ENCODE data around the gene SPINK4.

SPINK4 gene

GRCh38 chr9:33229359-33230114, 10.4 kb upstream of the SPINK4 start:
- DNase-seq (ENCODE audit: low read depth in 1 of 2, low spot score in 1 of 2), result no peak

- no peak for DNase-seq (ENCODE audit: low read depth in 1 of 2, low spot score in 1 of 2)
Measured at GRCh38 chr9:33230756-33231622, 9.0 kb upstream of the SPINK4 start.

DNA sequence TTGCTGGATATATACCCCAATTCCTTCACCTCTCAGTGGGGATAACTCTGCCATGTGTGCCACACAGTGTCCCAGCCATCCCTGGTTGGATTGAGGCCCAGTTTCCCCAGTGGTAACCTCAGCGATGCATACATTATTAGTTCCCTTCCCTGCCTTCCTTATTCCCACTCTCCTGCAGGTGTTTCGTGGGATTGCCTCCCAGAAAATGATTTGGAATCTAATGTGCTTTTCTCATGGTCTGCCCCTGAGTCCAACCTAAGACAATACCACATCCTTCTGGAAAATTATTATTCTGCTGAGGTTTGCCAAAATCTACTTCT, 8.4 kb upstream of the SPINK4 start:
- no peak for DNase-seq (ENCODE audit: low read depth in 1 of 2, low spot score in 1 of 2)

DNA sequence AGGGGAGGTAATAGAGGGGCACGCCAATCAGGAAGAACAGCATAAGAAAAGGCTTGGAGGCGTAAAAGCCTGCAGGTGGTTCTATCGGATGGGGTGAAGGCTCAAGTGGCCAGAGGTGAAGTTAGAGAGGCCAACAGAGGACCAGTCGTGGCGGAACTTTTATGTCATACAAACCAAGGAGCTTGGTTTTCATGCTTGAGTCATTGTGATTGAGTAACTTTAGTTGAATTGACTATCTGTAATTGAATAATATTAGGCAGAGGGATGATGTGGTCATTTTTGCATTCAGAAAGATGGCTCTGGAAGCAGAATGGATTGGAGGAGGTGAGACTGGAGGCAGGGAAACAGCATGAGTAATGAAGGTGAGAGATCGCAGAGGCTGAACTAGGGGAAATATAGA, 7.2 kb upstream of the SPINK4 start:
- DNase-seq (ENCODE audit: low read depth in 1 of 2, low spot score in 1 of 2), result no peak

GRCh38 chr9:33233626-33234342, 6.2 kb upstream of the SPINK4 start:
- DNase-seq (ENCODE audit: low read depth in 1 of 2, low spot score in 1 of 2), result no peak

- DNase-seq (ENCODE audit: low read depth in 1 of 2, low spot score in 1 of 2), result no peak
Measured at GRCh38 chr9:33234511-33235467, 5.2 kb upstream of the SPINK4 start.

DNA sequence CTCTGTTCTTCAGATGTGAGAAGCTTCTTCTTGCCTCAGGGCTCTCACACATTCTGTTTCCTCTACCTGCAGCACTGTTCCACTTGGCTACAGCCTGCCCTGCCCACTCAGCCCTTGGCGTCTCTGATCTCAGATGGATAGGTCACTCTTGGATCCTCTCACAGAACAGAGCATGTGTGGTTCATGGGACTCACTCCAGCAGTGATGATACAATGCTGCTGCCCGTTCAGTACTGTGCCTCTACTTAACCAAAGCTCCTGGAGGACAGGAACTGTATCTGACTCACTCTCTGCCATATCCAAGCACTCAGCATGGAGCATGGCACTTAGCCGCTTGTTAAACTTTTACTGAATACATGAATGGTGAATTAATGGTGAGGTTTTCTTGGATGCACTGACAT, 3.4 kb upstream of the SPINK4 start:
- no peak for DNase-seq (ENCODE audit: low read depth in 1 of 2, low spot score in 1 of 2)

- no peak for DNase-seq (ENCODE audit: low read depth in 1 of 2, low spot score in 1 of 2)
Measured at GRCh38 chr9:33241298-33241697, 1.3 kb downstream of the SPINK4 start.

GRCh38 chr9:33242609-33243134, 2.7 kb downstream of the SPINK4 start:
- DNase-seq (ENCODE audit: low read depth in 1 of 2, low spot score in 1 of 2), result no peak

- DNase-seq (ENCODE audit: low read depth in 1 of 2, low spot score in 1 of 2), result no peak
Measured at GRCh38 chr9:33244137-33244784, 4.3 kb downstream of the SPINK4 start.

DNA sequence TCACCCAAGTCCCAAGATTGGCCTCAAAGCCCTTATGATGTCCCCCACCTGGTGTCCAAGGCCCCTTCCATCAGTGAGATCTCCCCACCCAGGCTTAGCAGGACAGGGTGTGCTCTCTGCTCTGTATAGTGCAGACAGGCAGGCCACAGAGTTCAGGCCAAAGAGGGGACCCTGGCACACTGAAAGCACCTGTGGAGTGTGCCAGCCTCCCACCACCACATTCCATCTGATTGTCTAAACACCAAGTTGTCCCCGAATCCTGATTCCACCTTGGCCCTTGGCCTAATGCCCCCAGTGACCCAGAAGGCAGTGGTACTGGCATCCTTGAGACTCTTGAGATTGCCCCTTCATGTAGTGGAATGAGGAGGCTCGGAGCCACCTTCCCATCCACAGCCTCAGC, 5.4 kb downstream of the SPINK4 start:
- no peak for DNase-seq (ENCODE audit: low read depth in 1 of 2, low spot score in 1 of 2)

DNA sequence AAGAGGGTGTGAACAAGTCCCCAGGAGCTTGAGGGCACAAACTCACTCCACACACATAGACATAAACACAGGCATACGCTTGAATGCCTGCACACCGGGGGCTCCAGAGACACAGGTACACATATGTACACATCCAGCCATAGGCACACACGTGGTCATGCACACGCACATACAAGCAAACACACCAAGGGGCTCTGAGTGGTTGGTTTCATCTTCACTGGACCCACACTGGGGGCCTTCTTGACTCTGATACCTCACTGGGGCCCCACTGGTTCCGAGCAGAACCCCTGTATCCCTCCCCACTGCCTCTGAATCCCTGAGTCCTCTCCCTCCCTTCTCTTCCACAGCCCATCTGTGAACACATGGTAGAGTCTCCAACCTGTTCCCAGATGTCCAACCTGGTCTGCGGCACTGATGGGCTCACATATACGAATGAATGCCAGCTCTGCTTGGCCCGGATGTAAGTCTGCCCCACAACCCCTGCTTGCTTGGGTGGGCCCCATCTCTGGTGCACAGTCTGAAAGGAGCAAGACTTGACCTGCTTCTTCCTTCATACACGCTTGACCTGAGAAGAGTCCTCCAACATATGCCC, 6.4 kb downstream of the SPINK4 start:
- DNase-seq (ENCODE audit: low read depth in 1 of 2, low spot score in 1 of 2), result no peak

GRCh38 chr9:33248606-33249005, 8.6 kb downstream of the SPINK4 start:
- no peak for DNase-seq (ENCODE audit: low read depth in 1 of 2, low spot score in 1 of 2)

GRCh38 chr9:33249087-33249658, 9.2 kb downstream of the SPINK4 start:
- DNase-seq (ENCODE audit: low read depth in 1 of 2, low spot score in 1 of 2), result no peak

- DNase-seq (ENCODE audit: low read depth in 1 of 2, low spot score in 1 of 2), result no peak
Measured at GRCh38 chr9:33249983-33250382, 10.0 kb downstream of the SPINK4 start.

- no peak for DNase-seq (ENCODE audit: low read depth in 1 of 2, low spot score in 1 of 2)
Measured at GRCh38 chr9:33250458-33250995, 10.6 kb downstream of the SPINK4 start.

DNA sequence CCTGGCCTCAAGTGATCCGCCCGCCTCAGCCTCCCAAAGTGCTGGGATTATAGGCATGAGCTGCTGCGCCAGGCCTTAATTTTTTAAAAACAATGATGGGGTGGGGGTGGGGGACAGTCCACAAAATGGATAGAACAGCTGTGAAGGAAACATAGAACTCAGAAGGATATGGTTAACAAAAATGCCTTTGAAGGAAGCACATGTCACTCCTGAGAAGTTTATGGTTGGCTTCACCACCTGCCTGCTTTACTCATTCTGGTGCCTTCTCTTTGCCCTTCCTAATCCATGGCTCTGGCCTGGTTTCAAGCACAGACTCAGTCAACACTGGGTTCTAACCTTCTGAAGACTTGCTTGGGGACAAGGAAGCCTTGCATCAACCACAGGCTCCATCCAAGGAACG, 14.2 kb downstream of the SPINK4 start:
- no peak for DNase-seq (ENCODE audit: low read depth in 1 of 2, low spot score in 1 of 2)

- no peak for DNase-seq (ENCODE audit: low read depth in 1 of 2, low spot score in 1 of 2)
Measured at GRCh38 chr9:33255014-33255413, 15.0 kb downstream of the SPINK4 start.

DNA sequence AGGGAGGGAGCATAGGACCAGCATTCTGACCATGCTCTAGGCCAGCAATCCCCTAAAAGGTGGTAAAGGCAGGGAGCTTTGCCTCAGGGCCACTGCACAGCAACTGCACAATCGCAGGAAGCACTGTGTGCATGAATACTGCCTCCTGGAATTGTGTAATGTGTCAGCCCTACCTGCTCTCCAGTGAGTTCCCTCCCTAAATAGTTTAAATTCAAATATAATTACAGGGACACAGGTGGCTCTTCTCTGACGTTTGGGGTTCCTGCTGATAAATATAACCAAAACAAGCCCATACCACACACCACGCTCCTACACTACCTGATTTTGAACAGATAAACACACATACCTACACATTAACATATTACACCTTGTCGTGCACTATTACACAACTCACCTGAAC, 15.5 kb downstream of the SPINK4 start:
- DNase-seq (ENCODE audit: low read depth in 1 of 2, low spot score in 1 of 2), result no peak
